ENCODE data around the gene SSTR4.
A peak's percentile ranks its signal among the peaks of the same experiment; 100 is the strongest.

The SSTR4 gene

DNA sequence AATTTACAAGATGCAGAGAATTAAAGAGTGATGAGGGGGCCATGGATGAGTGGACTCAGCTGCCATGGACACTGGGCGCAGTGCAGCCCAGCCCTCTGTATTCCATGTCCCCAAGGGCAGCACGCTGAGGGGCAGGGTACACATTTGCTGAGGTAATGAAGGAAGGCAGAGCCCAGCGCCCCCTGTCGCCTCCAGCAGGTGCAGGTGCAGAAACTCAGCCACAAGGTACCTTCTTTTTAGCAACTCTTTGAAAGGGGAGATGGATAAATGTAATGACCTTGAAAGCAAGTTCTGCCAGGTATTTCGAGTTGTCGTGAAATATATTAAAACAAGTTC is 43.9 kb downstream of the SSTR4 start:
- Histone ChIP-seq H3K4me1 (ENCODE audit: control insufficient read depth in 2 of 2, insufficient read depth in 1 of 2, low read depth in 1 of 2, low read length in 2 of 2) (peaks cover 0 to 2% of the 10 kb centered on the region in 2 donors), H3K27ac (replicated peaks; ENCODE audit: low read length) (no peak overlapping the region), H3K27me3 (ENCODE audit: control insufficient read depth in 3 of 3, insufficient read depth in 3 of 3, low read depth in 1 of 3, low read length in 3 of 3) (no peaks in the 10 kb centered on the region), H3K4ac (ENCODE audit: low read length) (no peak overlapping the region), H3K23ac (ENCODE audit: low read depth, low read length, poor library complexity) (no peak overlapping the region), H4K91ac (ENCODE audit: low read depth, low read length, poor library complexity) (no peak overlapping the region), H2BK15ac (ENCODE audit: low read length) (no peak overlapping the region), H3K9ac (ENCODE audit: low read depth, low read length, poor library complexity) (no peak overlapping the region), H4K8ac (ENCODE audit: low read depth, low read length) (no peak overlapping the region), H2BK5ac (ENCODE audit: low read length) (no peak overlapping the region), H3K14ac (ENCODE audit: low read length) (no peak overlapping the region), H3K4me3 (ENCODE audit: low read length in 2 of 2) (no peak overlapping the region), H2AK5ac (ENCODE audit: low read depth, low read length) (no peak overlapping the region), H3K79me1 (ENCODE audit: low read depth, low read length) (no peaks in the 10 kb centered on the region), H3K18ac (ENCODE audit: low read length) (no peak overlapping the region), H2AFZ (ENCODE audit: low read length) (no peak overlapping the region), H3K36me3 (replicated peaks in 1 of 2; ENCODE audit: control insufficient read depth in 2 of 2, insufficient read depth in 2 of 2, low read length in 2 of 2) (no peaks in the 10 kb centered on the region), H3K4me2 (ENCODE audit: insufficient read depth, low read length, poor library complexity, severe bottlenecking) (no peak overlapping the region), H2BK120ac (ENCODE audit: low read depth, low read length) (no peak overlapping the region), H2BK12ac (ENCODE audit: low read length) (no peak overlapping the region), H3K9me3 (replicated peaks in 1 of 2; ENCODE audit: control insufficient read depth in 2 of 2, insufficient read depth in 1 of 2, low read depth in 1 of 2, low read length in 2 of 2) (no peaks in the 10 kb centered on the region)
- no CpG with 5 or more reads among the region's 6 CpGs for WGBS, 2 donors (ENCODE audit: extremely low coverage in 2 of 2, insufficient read length in 2 of 2, insufficient replicate concordance in 1 of 2)
- DNase-seq (ENCODE audit: low spot score), result no peak

DNA sequence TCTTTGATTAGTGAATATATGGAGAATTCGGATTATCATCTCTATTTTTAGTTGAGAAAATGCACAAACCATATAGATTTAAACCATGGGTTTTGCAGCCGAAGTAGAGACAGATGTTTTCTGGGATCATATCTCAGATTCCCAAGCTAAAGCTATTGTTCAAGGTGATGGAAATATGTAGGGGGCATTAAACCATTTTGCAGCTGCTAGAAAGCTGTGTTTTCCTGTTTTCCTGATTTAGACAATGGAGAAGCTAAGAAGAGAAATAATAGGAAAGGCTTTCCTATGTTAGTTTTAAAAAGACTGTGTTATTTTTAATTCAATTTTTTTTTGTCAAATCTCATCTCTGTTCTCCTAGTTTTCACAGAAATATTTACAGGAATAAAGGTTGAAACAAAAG is 44.8 kb downstream of the SSTR4 start:
- H3K4me3 ChIP-seq (ENCODE audit: low read length in 2 of 2), result no peak overlapping the region
- no peak overlapping the region for H3K23ac ChIP-seq (ENCODE audit: low read depth, low read length, poor library complexity)
- no peak overlapping the region for H2BK12ac ChIP-seq (ENCODE audit: low read length)
- H2BK15ac ChIP-seq (ENCODE audit: low read length), result no peak overlapping the region
- peaks cover 0 to 2% of the 10 kb centered on the region in 2 donors for H3K4me1 ChIP-seq (ENCODE audit: control insufficient read depth in 2 of 2, insufficient read depth in 1 of 2, low read depth in 1 of 2, low read length in 2 of 2)
- H3K4ac ChIP-seq (ENCODE audit: low read length), result no peak overlapping the region
- H2AFZ ChIP-seq (ENCODE audit: low read length), result no peak overlapping the region
- H3K36me3 ChIP-seq (replicated peaks in 1 of 2; ENCODE audit: control insufficient read depth in 2 of 2, insufficient read depth in 2 of 2, low read length in 2 of 2), result no peaks in the 10 kb centered on the region
- H3K14ac ChIP-seq (ENCODE audit: low read length), result no peak overlapping the region
- WGBS, 2 donors (ENCODE audit: extremely low coverage in 2 of 2, insufficient read length in 2 of 2, insufficient replicate concordance in 1 of 2), result no CpG with 5 or more reads among the region's 2 CpGs
- H2AK5ac ChIP-seq (ENCODE audit: low read depth, low read length), result no peak overlapping the region
- no peak overlapping the region for H2BK120ac ChIP-seq (ENCODE audit: low read depth, low read length)
- H3K27me3 ChIP-seq (ENCODE audit: control insufficient read depth in 3 of 3, insufficient read depth in 3 of 3, low read depth in 1 of 3, low read length in 3 of 3), result no peaks in the 10 kb centered on the region
- H3K27ac ChIP-seq (replicated peaks; ENCODE audit: low read length), result no peak overlapping the region
- no peak for DNase-seq (ENCODE audit: low spot score)
- no peak overlapping the region for H2BK5ac ChIP-seq (ENCODE audit: low read length)
- H3K9ac ChIP-seq (ENCODE audit: low read depth, low read length, poor library complexity), result no peak overlapping the region
- no peaks in the 10 kb centered on the region for H3K9me3 ChIP-seq (replicated peaks in 1 of 2; ENCODE audit: control insufficient read depth in 2 of 2, insufficient read depth in 1 of 2, low read depth in 1 of 2, low read length in 2 of 2)
- no peak overlapping the region for H3K4me2 ChIP-seq (ENCODE audit: insufficient read depth, low read length, poor library complexity, severe bottlenecking)
- H4K8ac ChIP-seq (ENCODE audit: low read depth, low read length), result no peak overlapping the region
- H3K79me1 ChIP-seq (ENCODE audit: low read depth, low read length), result no peaks in the 10 kb centered on the region
- H3K18ac ChIP-seq (ENCODE audit: low read length), result no peak overlapping the region
- H4K91ac ChIP-seq (ENCODE audit: low read depth, low read length, poor library complexity), result no peak overlapping the region

DNA sequence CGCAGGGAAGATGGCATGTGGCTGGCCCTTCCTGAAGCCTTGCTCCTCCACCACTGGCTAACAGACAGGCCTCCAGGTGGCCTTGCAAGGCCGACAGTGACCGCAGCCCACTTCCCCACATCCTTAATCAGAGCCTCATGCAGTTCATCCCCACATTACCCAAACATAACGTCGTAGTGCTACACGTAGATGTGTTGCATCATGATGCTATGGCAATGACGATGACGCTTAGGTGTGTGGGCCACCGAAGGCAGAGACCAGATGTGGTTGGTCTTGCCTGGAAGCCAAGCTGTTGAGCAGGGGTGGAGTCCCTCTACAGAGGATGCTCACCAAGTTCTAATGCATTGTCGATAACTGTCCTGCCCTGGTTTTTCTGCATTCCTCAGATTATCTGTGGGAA is 45.4 kb downstream of the SSTR4 start:
- Histone ChIP-seq H4K91ac (ENCODE audit: low read depth, low read length, poor library complexity) (no peak overlapping the region), H2BK5ac (ENCODE audit: low read length) (no peak overlapping the region), H3K27ac (replicated peaks; ENCODE audit: low read length) (no peak overlapping the region), H4K8ac (ENCODE audit: low read depth, low read length) (no peak overlapping the region), H3K4me1 (ENCODE audit: control insufficient read depth in 2 of 2, insufficient read depth in 1 of 2, low read depth in 1 of 2, low read length in 2 of 2) (peaks cover 0 to 2% of the 10 kb centered on the region in 2 donors), H2BK120ac (ENCODE audit: low read depth, low read length) (no peak overlapping the region), H2AFZ (ENCODE audit: low read length) (no peak overlapping the region), H2BK12ac (ENCODE audit: low read length) (no peak overlapping the region), H3K14ac (ENCODE audit: low read length) (no peak overlapping the region), H3K79me1 (ENCODE audit: low read depth, low read length) (no peaks in the 10 kb centered on the region), H3K18ac (ENCODE audit: low read length) (peak overlapping the region; percentile 35), H3K4me3 (ENCODE audit: low read length in 2 of 2) (no peak overlapping the region), H3K9ac (ENCODE audit: low read depth, low read length, poor library complexity) (peak overlapping the region; percentile 24), H3K4me2 (ENCODE audit: insufficient read depth, low read length, poor library complexity, severe bottlenecking) (no peak overlapping the region), H3K9me3 (replicated peaks in 1 of 2; ENCODE audit: control insufficient read depth in 2 of 2, insufficient read depth in 1 of 2, low read depth in 1 of 2, low read length in 2 of 2) (no peaks in the 10 kb centered on the region), H3K27me3 (ENCODE audit: control insufficient read depth in 3 of 3, insufficient read depth in 3 of 3, low read depth in 1 of 3, low read length in 3 of 3) (no peaks in the 10 kb centered on the region), H2BK15ac (ENCODE audit: low read length) (no peak overlapping the region), H3K4ac (ENCODE audit: low read length) (no peak overlapping the region), H2AK5ac (ENCODE audit: low read depth, low read length) (no peak overlapping the region), H3K23ac (ENCODE audit: low read depth, low read length, poor library complexity) (no peak overlapping the region), H3K36me3 (replicated peaks in 1 of 2; ENCODE audit: control insufficient read depth in 2 of 2, insufficient read depth in 2 of 2, low read length in 2 of 2) (no peaks in the 10 kb centered on the region)
- DNase-seq (ENCODE audit: low spot score), result no peak
- no CpG with 5 or more reads among the region's 10 CpGs for WGBS, 2 donors (ENCODE audit: extremely low coverage in 2 of 2, insufficient read length in 2 of 2, insufficient replicate concordance in 1 of 2)

- Histone ChIP-seq H2AK5ac (ENCODE audit: low read depth, low read length) (no peak overlapping the region), H3K27ac (replicated peaks; ENCODE audit: low read length) (no peak overlapping the region), H3K4me3 (ENCODE audit: low read length in 2 of 2) (no peak overlapping the region), H4K8ac (ENCODE audit: low read depth, low read length) (no peak overlapping the region), H3K27me3 (ENCODE audit: control insufficient read depth in 3 of 3, insufficient read depth in 3 of 3, low read depth in 1 of 3, low read length in 3 of 3) (no peaks in the 10 kb centered on the region), H4K91ac (ENCODE audit: low read depth, low read length, poor library complexity) (no peak overlapping the region), H2BK120ac (ENCODE audit: low read depth, low read length) (no peak overlapping the region), H2BK5ac (ENCODE audit: low read length) (no peak overlapping the region), H3K4ac (ENCODE audit: low read length) (no peak overlapping the region), H3K9ac (ENCODE audit: low read depth, low read length, poor library complexity) (no peak overlapping the region), H3K36me3 (replicated peaks in 1 of 2; ENCODE audit: control insufficient read depth in 2 of 2, insufficient read depth in 2 of 2, low read length in 2 of 2) (no peaks in the 10 kb centered on the region), H3K9me3 (replicated peaks in 1 of 2; ENCODE audit: control insufficient read depth in 2 of 2, insufficient read depth in 1 of 2, low read depth in 1 of 2, low read length in 2 of 2) (no peaks in the 10 kb centered on the region), H3K4me2 (ENCODE audit: insufficient read depth, low read length, poor library complexity, severe bottlenecking) (no peak overlapping the region), H3K23ac (ENCODE audit: low read depth, low read length, poor library complexity) (no peak overlapping the region), H3K79me1 (ENCODE audit: low read depth, low read length) (no peaks in the 10 kb centered on the region), H3K18ac (ENCODE audit: low read length) (no peak overlapping the region), H3K14ac (ENCODE audit: low read length) (no peak overlapping the region), H3K4me1 (ENCODE audit: control insufficient read depth in 2 of 2, insufficient read depth in 1 of 2, low read depth in 1 of 2, low read length in 2 of 2) (peaks cover 0 to 4% of the 10 kb centered on the region in 2 donors), H2BK15ac (ENCODE audit: low read length) (no peak overlapping the region), H2AFZ (ENCODE audit: low read length) (peak overlapping the region; percentile 15), H2BK12ac (ENCODE audit: low read length) (no peak overlapping the region)
- no peak for DNase-seq (ENCODE audit: low spot score)
- WGBS, 2 donors (ENCODE audit: extremely low coverage in 2 of 2, insufficient read length in 2 of 2, insufficient replicate concordance in 1 of 2), result no CpG with 5 or more reads among the region's 9 CpGs
These were observed 46.2 kb downstream of the SSTR4 start for GRCh38 chr20:23081263-23081819.

All from neuronal stem cell (in vitro differentiated cells).